Measurements from ENCODE around the gene CIITA. TPM values are rescaled to one million over a fixed set of nuclear protein-coding genes. Genes with fewer than 3 reads are reported as not detected.

Gene CIITA
- total RNA-seq, 1 experiment from 2014 or later: not detected

- H3K9ac ChIP-seq (ENCODE audit: extremely low read depth, insufficient read length, low read length): no peak overlapping the region
- no peak for TF ChIP-seq CTCF (conservative IDR thresholded peaks at IDR 0.05)
- no peaks in the 10 kb centered on the region for H3K23me2 ChIP-seq (ENCODE audit: insufficient read length, low read depth, low read length, poor library complexity, severe bottlenecking)
- no peak overlapping the region for H3K18ac ChIP-seq (ENCODE audit: insufficient read length, low read depth, low read length)
- H4K91ac ChIP-seq (ENCODE audit: insufficient read length, low read depth, low read length): no peak overlapping the region
- no peaks in the 10 kb centered on the region for H3K9me3 ChIP-seq (ENCODE audit: control insufficient read depth, low read depth, low read length)
- H2BK20ac ChIP-seq (ENCODE audit: low read depth, low read length, poor library complexity, severe bottlenecking): no peak overlapping the region
- no peak overlapping the region for H3K4me2 ChIP-seq (ENCODE audit: insufficient read depth, insufficient read length, low read length)
- no peak overlapping the region for H3K56ac ChIP-seq (ENCODE audit: insufficient read length, low read depth, low read length)
- Mint-ChIP-seq H3K9me3 (no peaks in the 10 kb centered on the region; a peak in 1 of 5 replicates), H3K27me3 (ENCODE audit: low read depth) (no peaks in the 10 kb centered on the region; the same call in 1 of the 2 replicates), H3K36me3 (ENCODE audit: insufficient read depth in 1 of 3, low read depth in 3 of 3) (no peaks in the 10 kb centered on the region), H3K4me1 (peaks cover 5 to 7% of the 10 kb centered on the region in 2 experiments), H3K4me3 (no peak overlapping the region), H3K27ac (peak overlapping the region in 1 of 3 experiments; percentile 60; a peak in 1 of 7 replicates)
- no peaks in the 10 kb centered on the region for H3K79me2 ChIP-seq (ENCODE audit: insufficient read depth, low read length)
- no peak for DNase-seq
- H2AK5ac ChIP-seq (ENCODE audit: insufficient read length, low read length): no peak overlapping the region
- H3T11ph ChIP-seq (ENCODE audit: low read length): no peak overlapping the region
- H3K23ac ChIP-seq (ENCODE audit: insufficient read length, low read depth, low read length): no peak overlapping the region
- no peak overlapping the region for H2AFZ ChIP-seq (ENCODE audit: low read length)
- 100% methylated on average over 1 of the region's 3 CpGs for WGBS (ENCODE audit: extremely low coverage, insufficient read length, low lambda C conversion rate)
- H2BK5ac ChIP-seq (ENCODE audit: insufficient read length, low read length): no peak overlapping the region
- H3K14ac ChIP-seq (ENCODE audit: insufficient read depth, low read length): no peak overlapping the region
- no peak overlapping the region for H3K4ac ChIP-seq (ENCODE audit: low read depth, low read length)
- no peaks in the 10 kb centered on the region; the same call in 1 of the 2 replicates for H3K4me1 ChIP-seq (ENCODE audit: insufficient read depth, low read length)
- H4K5ac ChIP-seq (ENCODE audit: insufficient read length, low read depth, low read length): no peak overlapping the region
- H4K8ac ChIP-seq (replicated peaks; ENCODE audit: insufficient read length, low read depth, low read length): no peak overlapping the region
- H3K79me1 ChIP-seq (ENCODE audit: insufficient read depth, low read depth, low read length, poor library complexity, severe bottlenecking): no peaks in the 10 kb centered on the region
- no peak overlapping the region for H2BK12ac ChIP-seq (ENCODE audit: insufficient read length, low read depth, low read length)
- H3K27me3 ChIP-seq (ENCODE audit: insufficient read depth, low read length): no peaks in the 10 kb centered on the region
- no peak overlapping the region for H2BK15ac ChIP-seq (ENCODE audit: low read depth, low read length)
- no peak overlapping the region for H2BK120ac ChIP-seq (ENCODE audit: low read depth, low read length, poor library complexity, severe bottlenecking)
- no peak overlapping the region for H3K27ac ChIP-seq (ENCODE audit: insufficient read length, low read depth, low read length)
- H4K20me1 ChIP-seq (ENCODE audit: control insufficient read depth, insufficient read depth, insufficient read length): no peaks in the 10 kb centered on the region
These were observed 39.5 kb downstream of the CIITA start for GRCh38 chr16:10916534-10916933.
